CD4-positive, alpha-beta T cell treated with Interleukin-4 for 1 hour (primary cell): Measurements from ENCODE around the gene DUSP21.
"Not testable (repeated sequence)": the region's sequence is repeated elsewhere in the genome, so short reads cannot be mapped to it uniquely, and the experiment has no call there.

Source experiments
- DNase-seq, 2 donors: peaks; one replicate each; pipeline ENCODE4 v3.0.0-alpha.2; 2020 to 2022

Gene DUSP21

GRCh38 chrX:44843753-44844152 lies at the start of gene DUSP21:
TSS of gene DUSP21 (plus strand) at chrX:44844021. CDS start at chrX:44844133, 112 bp downstream.
- no peak for DNase-seq

GRCh38 chrX:44795945-44796450 lies 47.8 kb upstream of the DUSP21 start:
- DNase-seq = no peak

GRCh38 chrX:44802613-44803012 lies 41.2 kb upstream of the DUSP21 start:
- DNase-seq = no peak

- DNase-seq = no peak
Observed at GRCh38 chrX:44815681-44816080, 28.1 kb upstream of the DUSP21 start.

GRCh38 chrX:44816367-44816766 lies 27.5 kb upstream of the DUSP21 start:
- no peak for DNase-seq

GRCh38 chrX:44817029-44817428 lies 26.8 kb upstream of the DUSP21 start:
- DNase-seq = no peak

- no peak for DNase-seq
Observed at GRCh38 chrX:44822601-44823000, 21.2 kb upstream of the DUSP21 start.

GRCh38 chrX:44823193-44823592 lies 20.6 kb upstream of the DUSP21 start:
- DNase-seq = not testable (repeated sequence)

- no peak for DNase-seq
Observed at GRCh38 chrX:44828008-44828605, 15.7 kb upstream of the DUSP21 start.

- DNase-seq = no peak
Observed at GRCh38 chrX:44829832-44830231, 14.0 kb upstream of the DUSP21 start.

GRCh38 chrX:44842550-44843317 lies 1.1 kb upstream of the DUSP21 start:
- DNase-seq = no peak

GRCh38 chrX:44843318-44843702 lies 511 bp upstream of the DUSP21 start:
- DNase-seq = no peak

GRCh38 chrX:44844204-44844603 lies 383 bp downstream of the DUSP21 start:
- no peak for DNase-seq

- not testable (repeated sequence) for DNase-seq
Observed at GRCh38 chrX:44850891-44851290, 7.1 kb downstream of the DUSP21 start.

GRCh38 chrX:44871114-44871645 lies 27.4 kb downstream of the DUSP21 start:
- no peak for DNase-seq

- DNase-seq = no peak
Observed at GRCh38 chrX:44871931-44872820, 28.4 kb downstream of the DUSP21 start.

GRCh38 chrX:44872821-44873414 lies 29.1 kb downstream of the DUSP21 start, which contains the start of gene KDM6A:
TSS of gene KDM6A (plus strand) at chrX:44873188. CDS start at chrX:44873552, 364 bp downstream.
- peak; percentile 97 to 100 for DNase-seq

GRCh38 chrX:44873415-44874276 lies 29.8 kb downstream of the DUSP21 start:
- peak; percentile 50 to 59 for DNase-seq

- DNase-seq = peak; percentile 51 to 55
Observed at GRCh38 chrX:44874420-44875184, 30.8 kb downstream of the DUSP21 start.

GRCh38 chrX:44875185-44875489 lies 31.3 kb downstream of the DUSP21 start:
- no peak for DNase-seq

- no peak for DNase-seq
Observed at GRCh38 chrX:44876086-44876485, 32.3 kb downstream of the DUSP21 start.
